GM21529 (cell line): ENCODE measurements around the gene RAB31.
"Not testable (repeated sequence)": the region's sequence is repeated elsewhere in the genome, so short reads cannot be mapped to it uniquely, and the experiment has no call there.

Experiments
- ATAC-seq: cut with Tn5 transposase; IDR thresholded peaks from one replicate; pipeline ENCODE4 v1.9.1; 2021; ENCODE audit not compliant: unreplicated experiment

RAB31 gene

GRCh38 chr18:9757827-9758621 is 49.9 kb downstream of the RAB31 start:
- no peak for ATAC-seq

DNA sequence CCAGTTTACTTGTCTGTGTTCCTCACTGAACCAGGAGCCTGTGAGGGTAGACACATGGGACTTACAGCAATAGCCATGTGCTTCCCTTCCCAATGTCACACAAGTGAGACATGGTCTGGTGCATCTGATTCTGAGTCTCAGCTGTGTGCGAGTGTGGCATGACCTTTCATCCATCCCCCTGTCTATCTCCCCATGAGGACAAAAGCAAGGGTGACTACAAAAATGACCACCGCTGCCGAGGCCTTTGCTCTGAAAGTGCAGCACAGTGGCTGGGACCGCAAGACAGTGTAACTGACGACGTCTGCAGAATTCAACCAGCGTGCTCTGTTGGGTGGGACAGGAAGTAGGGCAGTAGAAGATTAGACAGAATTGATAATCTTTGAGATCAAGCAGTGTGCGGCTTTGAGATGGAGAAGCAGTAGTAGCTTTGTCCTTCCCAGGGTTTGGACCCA is 50.5 kb downstream of the RAB31 start:
- ATAC-seq = no peak

GRCh38 chr18:9760641-9761040 is 52.5 kb downstream of the RAB31 start:
- no peak for ATAC-seq

GRCh38 chr18:9762526-9762925 is 54.4 kb downstream of the RAB31 start:
- no peak for ATAC-seq

- ATAC-seq = no peak
Observed at GRCh38 chr18:9763157-9763556, 55.1 kb downstream of the RAB31 start.

- no peak for ATAC-seq
Observed at GRCh38 chr18:9764011-9764481, 55.9 kb downstream of the RAB31 start.

DNA sequence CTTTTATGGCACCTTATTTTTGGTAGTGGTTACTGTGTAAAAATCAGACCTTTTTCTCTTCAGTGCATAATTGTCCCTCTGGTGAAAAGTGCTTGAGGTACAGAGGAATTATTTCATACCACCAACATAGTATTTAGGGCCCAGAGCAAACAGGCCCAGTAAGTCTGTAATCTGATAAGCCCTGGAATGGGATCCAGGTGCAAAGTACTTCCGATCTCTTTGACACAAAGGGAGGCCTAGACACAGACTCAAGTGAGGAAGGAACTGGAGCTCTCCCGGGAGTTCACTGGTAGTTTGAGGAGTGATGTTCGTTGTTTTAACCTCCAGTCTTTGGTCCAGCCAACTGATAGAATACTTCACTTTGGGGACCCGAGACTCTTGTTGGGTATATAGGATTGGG is 57.4 kb downstream of the RAB31 start:
- ATAC-seq = no peak

- ATAC-seq = no peak
Observed at GRCh38 chr18:9766076-9766481, 58.0 kb downstream of the RAB31 start.

- no peak for ATAC-seq
Observed at GRCh38 chr18:9766740-9767139, 58.6 kb downstream of the RAB31 start.

DNA sequence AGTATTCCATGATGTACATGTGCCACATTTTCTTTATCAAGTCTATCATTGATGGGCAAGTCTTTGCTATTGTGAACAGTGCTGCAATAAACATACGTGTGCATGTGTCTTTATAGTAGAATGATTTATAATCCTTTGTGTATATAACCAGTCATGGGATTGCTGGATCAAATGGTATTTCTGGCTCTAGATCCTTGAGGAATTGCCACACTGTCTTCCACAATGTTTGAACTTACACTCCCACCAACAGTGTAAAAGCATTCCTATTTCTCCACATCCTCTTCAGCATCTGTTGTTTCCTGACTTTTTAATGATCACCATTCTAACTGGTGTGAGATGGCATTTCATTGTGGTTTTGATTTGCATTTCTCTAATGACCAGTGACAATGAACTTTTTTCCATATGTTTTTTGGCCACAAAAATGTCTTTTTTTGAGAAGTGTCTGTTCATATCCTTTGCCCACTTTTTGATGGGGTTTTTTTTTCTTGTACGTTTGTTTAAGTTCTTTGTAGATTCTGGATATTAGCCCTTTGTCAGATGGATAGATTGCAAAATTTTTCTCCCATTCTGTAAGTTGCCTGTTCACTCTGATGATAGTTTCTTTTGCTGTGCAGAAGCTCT is 60.1 kb downstream of the RAB31 start:
- ATAC-seq = not testable (repeated sequence)

- not testable (repeated sequence) for ATAC-seq
Observed at GRCh38 chr18:9770111-9770510, 62.0 kb downstream of the RAB31 start.

GRCh38 chr18:9771261-9771976 is 63.3 kb downstream of the RAB31 start:
- ATAC-seq = no peak

- ATAC-seq = no peak
Observed at GRCh38 chr18:9771977-9772660, 64.0 kb downstream of the RAB31 start.

- ATAC-seq = no peak
Observed at GRCh38 chr18:9772847-9773677, 65.0 kb downstream of the RAB31 start.

- ATAC-seq = no peak
Observed at GRCh38 chr18:9774150-9774549, 66.0 kb downstream of the RAB31 start.

DNA sequence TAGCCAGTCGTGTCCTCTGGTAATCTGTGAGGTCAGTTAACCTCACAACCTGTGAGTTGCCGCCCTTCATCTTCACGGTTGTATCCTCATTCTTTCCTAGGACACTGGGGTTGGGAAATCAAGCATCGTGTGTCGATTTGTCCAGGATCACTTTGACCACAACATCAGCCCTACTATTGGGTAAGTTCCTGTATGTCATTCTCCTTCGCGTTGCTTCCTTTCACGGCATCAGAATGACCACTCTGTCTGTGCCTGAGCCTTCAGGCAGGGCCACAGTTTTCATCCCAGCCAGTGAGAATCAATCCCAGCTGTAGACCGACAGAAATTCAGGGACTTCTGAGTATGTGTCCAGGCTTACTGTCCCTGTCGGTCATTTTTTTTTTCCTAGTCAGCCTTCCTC is 67.1 kb downstream of the RAB31 start:
- ATAC-seq = no peak

GRCh38 chr18:9779630-9780029 is 71.5 kb downstream of the RAB31 start:
- no peak for ATAC-seq

- no peak for ATAC-seq
Observed at GRCh38 chr18:9782073-9782857, 74.2 kb downstream of the RAB31 start.

GRCh38 chr18:9786631-9787030 is 78.5 kb downstream of the RAB31 start:
- ATAC-seq = no peak

- ATAC-seq = no peak
Observed at GRCh38 chr18:9787036-9787435, 78.9 kb downstream of the RAB31 start.
